ENCODE data around the gene ADGRL1.
"Not testable (repeated sequence)": the region's sequence is repeated elsewhere in the genome, so short reads cannot be mapped to it uniquely, and the experiment has no call there.

ADGRL1 gene

DNA sequence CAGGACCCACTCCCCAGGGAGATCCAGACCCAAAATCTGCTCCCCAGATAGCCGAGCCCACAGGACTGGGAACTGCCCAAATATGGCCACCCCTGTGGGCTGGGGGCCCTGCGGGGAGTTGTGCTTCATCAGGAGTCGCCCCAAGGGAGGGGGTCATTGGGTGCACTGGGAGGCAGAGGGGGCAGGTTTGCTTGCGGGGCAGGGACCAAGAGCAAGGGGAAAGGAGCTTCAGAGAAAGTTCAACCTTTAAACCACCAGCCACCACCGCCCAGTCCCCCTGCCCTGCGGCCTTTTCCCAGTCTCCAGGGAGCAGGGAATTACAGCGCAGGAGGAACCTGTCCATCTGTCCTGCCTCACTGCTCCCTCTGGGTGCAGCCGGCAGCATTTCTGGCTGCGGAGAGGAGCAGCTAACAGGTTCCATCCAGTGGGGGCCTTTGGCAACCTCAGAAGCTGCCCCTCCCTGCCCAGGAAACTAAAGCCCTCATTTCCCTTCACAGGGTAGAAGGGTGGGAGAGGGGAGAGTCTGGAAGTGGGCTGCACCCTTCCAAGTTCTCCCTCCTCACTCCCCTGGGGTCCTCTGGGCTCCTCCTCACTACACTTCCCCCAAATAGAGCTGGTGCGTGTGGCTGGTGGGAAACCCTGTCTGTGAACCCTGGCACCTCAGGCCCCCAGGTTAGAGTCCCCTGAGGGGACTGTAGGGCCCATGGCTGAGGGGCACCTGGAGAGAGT lies 55.8 kb downstream of the ADGRL1 start:
- Mint-ChIP-seq H3K9me3 (no peaks in the 10 kb centered on the region), H3K4me1 (ENCODE audit: low read depth) (peaks cover 30% of the 10 kb centered on the region), H3K27me3 (no peaks in the 10 kb centered on the region), H3K36me3 (ENCODE audit: low read depth) (peaks cover 8% of the 10 kb centered on the region), H3K27ac (peak overlapping the region; percentile 93), H3K4me3 (peak overlapping the region; percentile 68)

DNA sequence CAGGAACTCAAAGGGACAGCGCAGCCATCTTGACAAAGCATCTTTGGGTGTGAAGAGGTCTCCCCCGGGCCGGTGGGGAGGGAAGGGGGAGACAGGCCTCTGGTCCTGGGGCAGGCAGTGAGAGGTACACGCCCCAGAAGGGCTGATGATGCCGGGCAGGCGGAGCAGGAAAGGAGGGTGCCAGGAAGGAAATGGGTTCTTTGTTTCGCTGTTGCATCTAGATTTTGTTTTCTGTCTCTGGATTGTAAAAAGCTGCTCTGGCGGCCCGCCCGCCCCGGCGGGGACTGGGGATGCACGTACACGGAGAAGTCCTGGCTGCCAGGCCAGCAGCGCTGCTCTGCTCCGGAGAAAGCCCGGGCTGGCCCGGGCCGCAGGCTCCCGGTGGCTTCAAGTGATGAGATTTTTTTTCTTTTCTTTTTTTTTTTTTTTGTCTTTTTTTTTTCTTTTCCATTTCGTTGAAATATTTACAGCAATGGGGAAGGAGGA lies 56.4 kb downstream of the ADGRL1 start:
- no peaks in the 10 kb centered on the region for H3K27me3 Mint-ChIP-seq
- peak overlapping the region; percentile 93 for H3K27ac Mint-ChIP-seq
- peaks cover 30% of the 10 kb centered on the region for H3K4me1 Mint-ChIP-seq (ENCODE audit: low read depth)
- H3K4me3 Mint-ChIP-seq = peak overlapping the region; percentile 68
- no peaks in the 10 kb centered on the region for H3K9me3 Mint-ChIP-seq
- H3K36me3 Mint-ChIP-seq (ENCODE audit: low read depth) = peaks cover 4% of the 10 kb centered on the region

DNA sequence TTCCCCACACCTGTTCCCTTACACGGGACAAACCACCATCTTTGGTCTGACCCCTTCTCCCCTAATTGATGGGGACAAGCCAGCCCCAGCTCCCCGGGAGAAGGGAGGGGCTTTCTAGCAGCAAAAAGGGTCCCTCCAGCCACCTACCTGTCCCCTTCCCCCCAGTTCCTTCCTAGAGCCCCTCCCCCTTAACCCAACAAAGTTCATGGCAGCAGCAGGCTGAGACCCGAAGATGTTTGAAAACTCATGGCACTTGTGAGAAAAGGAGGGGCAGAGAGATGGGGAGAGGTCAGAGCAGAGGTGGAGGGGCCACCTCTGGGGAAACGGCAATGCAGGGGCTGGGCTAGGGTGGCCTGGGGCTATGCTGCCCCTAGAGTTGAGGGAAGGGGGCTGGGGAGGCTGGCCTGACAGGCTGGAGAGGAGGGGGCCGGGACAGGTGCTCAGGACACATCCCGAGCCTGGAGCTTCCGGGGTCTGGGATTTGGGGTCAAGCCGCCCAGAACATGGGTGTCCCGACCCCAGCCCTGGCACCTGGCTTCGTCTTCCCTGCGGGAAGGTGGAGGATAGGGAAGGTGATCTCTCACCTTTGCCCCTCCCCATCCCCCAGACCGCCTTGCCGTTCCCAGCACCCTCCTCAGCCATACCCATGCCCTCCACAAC lies 57.1 kb downstream of the ADGRL1 start:
- Mint-ChIP-seq H3K4me1 (ENCODE audit: low read depth) (peaks cover 30% of the 10 kb centered on the region), H3K4me3 (peak overlapping the region; percentile 68), H3K27me3 (no peaks in the 10 kb centered on the region), H3K9me3 (no peaks in the 10 kb centered on the region), H3K36me3 (ENCODE audit: low read depth) (peaks cover 4% of the 10 kb centered on the region), H3K27ac (peak overlapping the region; percentile 93)

DNA sequence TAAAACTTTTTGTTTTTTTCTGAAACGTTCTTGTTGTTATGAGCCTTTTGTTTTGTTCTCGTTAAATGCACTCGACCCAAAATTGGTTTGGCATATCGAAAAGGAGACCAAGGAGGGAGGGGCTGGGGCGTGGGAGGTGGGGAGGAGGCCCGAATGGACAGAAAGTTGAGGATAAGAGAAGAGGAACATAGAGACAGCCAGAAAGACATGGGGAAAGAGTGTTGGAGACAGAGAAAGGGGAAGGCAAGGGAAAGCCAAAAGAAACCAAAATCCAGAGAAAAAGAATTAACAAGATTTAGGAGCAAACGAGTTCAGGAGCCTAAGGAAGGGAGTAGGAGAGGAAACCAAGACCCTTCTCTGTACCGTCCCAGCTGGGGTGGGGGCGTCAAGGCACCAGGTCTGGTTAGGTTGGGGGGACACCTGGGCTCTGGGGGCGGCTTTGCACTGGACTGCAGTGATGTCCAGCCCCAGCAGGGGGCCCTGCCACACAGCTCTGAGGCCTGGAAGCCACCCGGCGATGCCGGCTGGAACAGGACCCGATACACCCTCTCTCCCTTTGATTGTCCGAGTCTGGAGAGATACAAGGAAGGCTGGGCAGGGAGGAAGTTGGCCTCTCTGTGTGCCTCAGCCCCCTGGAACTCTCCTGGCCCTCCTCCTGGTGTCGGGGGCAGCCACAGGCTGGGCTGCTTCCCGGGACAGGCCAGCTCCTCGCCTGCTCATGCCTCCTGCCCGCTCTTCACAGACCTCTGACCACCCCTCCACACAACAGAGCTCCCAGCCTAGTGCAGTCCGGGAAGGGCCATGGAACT lies 58.0 kb downstream of the ADGRL1 start:
- Mint-ChIP-seq H3K4me3 (no peak overlapping the region), H3K27ac (peak overlapping the region; percentile 81), H3K4me1 (ENCODE audit: low read depth) (peaks cover 28% of the 10 kb centered on the region), H3K27me3 (no peaks in the 10 kb centered on the region), H3K36me3 (ENCODE audit: low read depth) (peaks cover 2% of the 10 kb centered on the region), H3K9me3 (no peaks in the 10 kb centered on the region)

DNA sequence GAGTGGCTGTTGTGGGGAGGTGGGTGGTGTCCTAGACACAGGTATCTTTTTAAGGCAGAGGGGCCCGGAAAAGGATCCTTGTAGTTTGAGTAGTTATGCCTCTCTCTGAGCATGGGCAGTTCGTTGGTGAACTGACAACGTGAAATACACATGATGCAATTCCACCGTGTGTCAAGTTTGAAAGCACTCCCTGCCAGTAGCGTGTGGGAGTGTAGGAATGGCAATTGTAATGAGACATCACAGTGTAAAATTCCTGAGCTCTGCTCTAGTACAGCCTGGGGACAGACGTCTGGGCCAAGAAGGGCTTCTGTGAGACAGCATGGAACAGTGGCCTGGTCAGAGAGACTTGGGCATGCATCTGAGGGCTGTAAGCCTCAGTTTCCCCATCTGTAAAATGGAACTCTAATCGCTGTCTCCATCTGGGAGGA lies 59.2 kb downstream of the ADGRL1 start:
- H3K27ac Mint-ChIP-seq = no peak overlapping the region
- no peak overlapping the region for H3K4me3 Mint-ChIP-seq
- no peaks in the 10 kb centered on the region for H3K36me3 Mint-ChIP-seq (ENCODE audit: low read depth)
- no peaks in the 10 kb centered on the region for H3K27me3 Mint-ChIP-seq
- peaks cover 33% of the 10 kb centered on the region for H3K4me1 Mint-ChIP-seq (ENCODE audit: low read depth)
- H3K9me3 Mint-ChIP-seq = no peaks in the 10 kb centered on the region

DNA sequence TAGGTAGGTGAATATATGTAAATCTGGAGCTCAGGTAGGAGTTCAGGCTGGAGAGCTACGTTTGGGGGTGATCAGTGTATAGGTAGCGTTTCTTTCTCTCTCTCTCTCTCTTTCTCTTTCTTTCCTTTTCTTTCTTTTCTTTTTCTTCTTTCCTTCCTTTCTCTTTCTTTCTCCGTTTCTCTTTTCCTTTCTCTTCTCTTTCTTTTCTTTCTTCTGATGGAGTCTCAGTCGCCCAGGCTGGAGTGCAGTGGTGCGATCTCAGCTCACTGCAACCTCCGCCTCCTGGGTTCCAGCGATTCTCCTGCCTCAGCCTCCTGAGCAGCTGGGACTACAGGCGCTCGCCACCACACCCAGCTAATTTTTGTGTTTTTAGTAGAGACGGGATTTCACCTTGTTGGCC lies 59.8 kb downstream of the ADGRL1 start:
- H3K4me3 Mint-ChIP-seq; H3K27me3 Mint-ChIP-seq; H3K27ac Mint-ChIP-seq; H3K9me3 Mint-ChIP-seq; H3K36me3 Mint-ChIP-seq (ENCODE audit: low read depth): not testable (repeated sequence)
- peaks cover 36% of the 10 kb centered on the region for H3K4me1 Mint-ChIP-seq (ENCODE audit: low read depth)

DNA sequence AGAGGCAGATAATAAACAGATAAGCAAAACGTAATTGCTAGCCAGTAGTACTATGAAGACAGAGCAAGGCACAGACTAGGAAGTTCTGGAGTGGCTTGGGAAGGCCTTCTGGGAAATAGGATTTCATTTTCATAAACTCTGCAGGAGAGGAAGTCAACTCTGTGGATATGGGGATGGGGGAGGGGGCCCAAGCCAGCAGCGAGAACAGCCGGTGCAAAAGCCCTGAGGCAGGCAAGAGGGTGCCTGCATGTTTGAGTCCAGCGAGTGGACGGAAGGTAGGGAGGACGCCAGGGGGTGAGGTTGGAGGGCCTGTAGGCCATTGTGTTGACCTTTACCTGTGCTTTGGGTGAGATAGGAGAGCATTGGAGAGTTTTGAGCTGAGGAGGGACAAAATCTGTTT lies 60.6 kb downstream of the ADGRL1 start:
- Mint-ChIP-seq H3K4me1 (ENCODE audit: low read depth) (peaks cover 41% of the 10 kb centered on the region), H3K9me3 (no peaks in the 10 kb centered on the region), H3K36me3 (ENCODE audit: low read depth) (no peaks in the 10 kb centered on the region), H3K4me3 (no peak overlapping the region), H3K27me3 (no peaks in the 10 kb centered on the region), H3K27ac (peak overlapping the region; percentile 13)

DNA sequence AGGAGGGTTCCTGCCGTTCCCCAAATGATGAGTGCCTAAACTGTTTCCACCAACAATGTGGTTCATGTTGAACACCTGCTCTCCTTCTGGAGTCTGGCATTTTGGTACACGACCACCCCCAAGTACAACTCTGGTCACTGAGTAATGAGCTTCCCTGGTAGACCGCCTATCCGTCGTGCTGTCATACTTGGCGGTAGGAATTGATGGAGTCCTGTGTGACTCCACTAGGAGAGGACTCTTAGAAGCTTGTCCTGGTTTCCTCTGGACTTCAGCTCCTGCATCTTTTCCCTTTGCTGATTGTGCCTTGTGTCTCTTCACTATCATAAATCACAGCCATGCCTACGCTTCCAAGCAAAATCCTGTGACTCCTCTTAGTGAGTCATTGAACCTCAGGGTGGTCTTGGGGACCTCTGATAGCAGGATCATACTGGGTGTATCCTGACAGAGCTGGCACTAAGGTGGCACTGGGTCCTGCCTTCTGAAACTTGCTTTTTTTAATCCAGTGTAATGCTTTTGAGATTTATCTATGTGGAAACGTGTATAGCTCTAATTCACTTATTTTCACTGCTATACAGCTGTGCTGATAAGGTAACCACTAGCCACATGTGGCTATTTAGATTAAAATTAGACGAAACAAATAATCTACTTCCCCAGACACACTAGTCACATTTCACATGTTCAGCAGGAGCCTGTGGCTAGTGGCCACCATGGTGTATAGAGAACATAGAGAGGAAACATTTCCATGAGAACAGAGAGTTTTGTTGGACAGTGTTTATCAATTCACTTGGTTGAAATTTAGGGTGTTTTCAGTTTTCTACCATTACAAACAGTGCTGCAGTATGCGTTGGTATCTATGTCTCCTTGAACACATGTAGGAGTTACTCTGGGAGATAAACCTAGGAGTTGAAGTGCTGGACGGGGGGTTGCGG lies 63.4 kb downstream of the ADGRL1 start:
- H3K36me3 Mint-ChIP-seq (ENCODE audit: low read depth) = peaks cover 7% of the 10 kb centered on the region
- no peaks in the 10 kb centered on the region for H3K27me3 Mint-ChIP-seq
- H3K4me3 Mint-ChIP-seq = no peak overlapping the region
- peaks cover 35% of the 10 kb centered on the region for H3K4me1 Mint-ChIP-seq (ENCODE audit: low read depth)
- no peaks in the 10 kb centered on the region for H3K9me3 Mint-ChIP-seq
- H3K27ac Mint-ChIP-seq = no peak overlapping the region

DNA sequence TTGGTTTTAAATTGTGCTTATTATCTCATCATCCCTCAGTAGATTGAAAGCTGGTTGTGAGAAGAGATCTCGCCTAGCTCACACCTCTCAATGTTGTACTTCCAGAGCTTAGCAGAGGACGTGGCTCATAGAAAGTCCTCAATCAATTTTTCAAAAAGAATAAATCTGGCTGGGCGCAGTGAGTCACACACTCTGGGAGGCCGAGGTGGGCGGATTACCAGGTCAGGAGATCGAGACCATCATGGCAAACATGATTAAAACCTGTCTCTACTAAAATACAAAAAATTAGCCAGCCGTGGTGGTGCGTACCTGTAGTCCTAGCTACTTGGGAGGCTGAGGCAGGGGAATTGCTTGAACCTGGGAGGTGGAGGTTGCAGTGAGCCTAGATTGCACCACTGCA lies 64.9 kb downstream of the ADGRL1 start:
- Mint-ChIP-seq H3K9me3 (no peaks in the 10 kb centered on the region), H3K27ac (no peak overlapping the region), H3K36me3 (ENCODE audit: low read depth) (peaks cover 7% of the 10 kb centered on the region), H3K27me3 (no peaks in the 10 kb centered on the region), H3K4me1 (ENCODE audit: low read depth) (peaks cover 36% of the 10 kb centered on the region), H3K4me3 (no peak overlapping the region)

DNA sequence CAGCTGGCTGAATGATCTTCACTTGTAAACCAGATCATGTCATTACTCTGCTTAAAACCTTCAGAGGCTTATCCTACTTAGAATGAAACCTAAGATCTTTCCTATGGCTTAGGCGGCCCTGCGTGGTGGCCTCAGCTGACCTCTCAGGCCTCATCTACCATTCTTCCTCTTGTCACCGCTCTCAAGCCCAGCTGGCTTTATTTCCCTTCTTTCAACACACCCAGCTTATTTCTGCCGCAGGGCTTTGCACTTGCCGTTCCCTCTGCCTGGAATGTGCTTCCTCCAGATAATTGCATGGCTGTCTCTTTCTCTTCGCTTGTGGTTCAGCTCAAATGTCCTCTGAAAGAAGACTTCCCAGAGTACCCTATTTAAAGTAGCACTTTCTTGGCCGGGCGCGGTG lies 66.0 kb downstream of the ADGRL1 start:
- no peaks in the 10 kb centered on the region for H3K27me3 Mint-ChIP-seq
- no peak overlapping the region for H3K27ac Mint-ChIP-seq
- H3K4me3 Mint-ChIP-seq = no peak overlapping the region
- peaks cover 7% of the 10 kb centered on the region for H3K36me3 Mint-ChIP-seq (ENCODE audit: low read depth)
- H3K9me3 Mint-ChIP-seq = no peaks in the 10 kb centered on the region
- H3K4me1 Mint-ChIP-seq (ENCODE audit: low read depth) = peaks cover 43% of the 10 kb centered on the region

DNA sequence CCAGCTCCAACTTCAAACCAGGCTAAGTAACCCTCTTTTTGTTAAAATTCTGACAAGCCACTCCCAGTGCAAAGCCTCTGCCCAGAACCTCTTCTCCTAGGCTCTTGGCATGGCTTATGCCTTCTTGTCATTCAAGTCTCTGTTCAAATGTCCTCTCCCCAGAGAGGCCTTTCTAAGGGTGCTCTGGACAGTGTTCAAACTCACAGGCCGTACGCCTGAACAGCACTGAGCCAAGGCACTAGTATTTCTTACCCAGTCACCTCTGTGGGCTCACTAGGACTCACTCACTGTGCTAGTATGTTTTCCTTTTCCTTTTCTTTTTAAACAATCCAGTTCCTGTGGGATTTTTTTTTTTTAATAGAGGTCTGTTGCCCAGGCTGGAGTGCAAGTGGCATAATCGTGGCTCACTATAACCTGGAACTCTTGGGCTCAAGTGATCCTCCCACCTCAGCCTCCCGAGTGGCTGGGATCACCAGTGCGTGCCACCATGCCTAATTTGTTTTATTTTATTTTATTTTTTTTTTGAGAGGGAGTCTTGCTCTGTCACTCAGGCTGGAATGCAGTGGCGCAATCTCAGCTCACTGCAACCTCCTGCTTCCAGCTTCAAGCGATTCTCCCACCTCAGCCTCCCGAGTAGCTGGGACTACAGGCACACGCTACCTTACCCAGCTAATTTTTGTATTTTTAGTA lies 67.2 kb downstream of the ADGRL1 start:
- Mint-ChIP-seq H3K4me1 (ENCODE audit: low read depth) (peaks cover 52% of the 10 kb centered on the region), H3K27me3 (no peaks in the 10 kb centered on the region), H3K36me3 (ENCODE audit: low read depth) (peaks cover 11% of the 10 kb centered on the region), H3K9me3 (no peaks in the 10 kb centered on the region), H3K27ac (peak overlapping the region; percentile 79), H3K4me3 (peak overlapping the region; percentile 97)

DNA sequence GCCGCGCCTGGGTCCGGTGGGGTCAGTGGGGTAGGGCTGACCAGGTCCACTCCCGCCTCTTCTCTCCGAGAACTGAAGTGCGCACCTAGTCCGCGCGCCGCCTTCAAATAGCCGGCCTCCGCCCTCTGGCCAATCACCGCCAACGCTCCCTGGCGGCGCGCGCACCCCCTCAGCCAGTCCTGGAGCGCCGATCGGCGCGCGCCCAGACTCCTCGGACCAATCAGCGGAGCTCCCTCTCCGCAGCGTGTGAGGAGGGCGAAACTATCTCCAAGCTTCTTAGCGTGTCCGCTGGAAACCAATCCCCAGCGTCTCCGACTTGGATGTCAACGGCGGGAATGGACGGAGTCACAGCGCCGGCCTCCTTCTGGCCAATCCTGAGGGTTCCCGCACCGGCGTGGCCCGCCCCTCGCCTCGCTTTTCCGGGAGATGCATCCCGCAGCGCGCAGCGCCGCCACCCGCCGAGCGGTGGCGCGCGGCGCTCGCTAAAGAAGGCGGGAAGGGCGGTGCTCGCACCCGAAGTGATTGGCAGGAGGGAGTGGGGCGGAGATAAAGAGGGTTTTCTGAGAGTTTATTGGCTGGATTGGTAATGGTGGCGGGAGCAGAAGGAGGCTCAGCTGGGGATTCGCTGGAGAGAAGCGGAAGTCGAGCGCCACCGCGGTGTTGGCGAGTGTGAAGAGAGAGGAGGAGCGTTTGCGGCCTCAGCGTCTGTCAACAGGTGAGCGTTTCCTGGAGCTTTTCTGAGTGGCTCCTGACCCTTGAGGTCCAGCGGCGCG lies 69.3 kb downstream of the ADGRL1 start, which contains the start of gene ASF1B:
Gene ASF1B (minus strand): TSS at position 81 of the 773 bp plus-strand sequence. CDS start 133 bp downstream, outside the sequence.
- Mint-ChIP-seq H3K27me3 (no peaks in the 10 kb centered on the region), H3K27ac (peak within 1 kb of the TSS; percentile 96), H3K36me3 (ENCODE audit: low read depth) (peaks cover 11% of the 10 kb centered on the region), H3K4me3 (peak within 1 kb of the TSS; percentile 97), H3K9me3 (no peaks in the 10 kb centered on the region), H3K4me1 (ENCODE audit: low read depth) (peaks cover 44% of the 10 kb centered on the region)

DNA sequence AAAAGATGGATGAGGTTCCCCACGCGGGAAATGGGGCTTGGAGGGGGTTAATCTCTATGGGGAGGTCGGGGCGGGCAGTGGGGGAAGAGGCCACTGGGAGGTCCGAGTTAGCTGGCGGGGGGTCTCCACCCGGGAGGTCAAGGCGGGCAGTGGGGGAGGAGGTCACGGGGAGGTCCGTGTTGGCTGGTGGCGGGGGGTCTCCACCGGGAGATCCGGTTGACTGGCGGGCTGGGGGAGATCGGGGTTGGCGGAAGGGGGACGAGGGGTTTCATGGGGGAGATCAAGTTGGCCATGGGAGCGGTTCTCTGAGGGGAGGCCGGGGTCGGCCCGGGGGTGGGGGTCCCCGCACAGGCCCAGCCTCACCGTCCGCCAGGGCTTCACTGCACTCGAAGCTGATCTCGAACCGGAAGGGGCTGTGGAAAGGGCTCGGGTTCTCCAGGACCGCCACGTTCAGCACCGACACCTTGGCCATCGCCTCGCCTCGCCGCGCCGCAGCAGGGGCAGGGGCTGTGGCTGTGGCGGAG lies 69.9 kb downstream of the ADGRL1 start:
- Mint-ChIP-seq H3K27ac (peak overlapping the region; percentile 60), H3K27me3 (no peaks in the 10 kb centered on the region), H3K4me3 (peak overlapping the region; percentile 97), H3K9me3 (no peaks in the 10 kb centered on the region), H3K4me1 (ENCODE audit: low read depth) (peaks cover 41% of the 10 kb centered on the region), H3K36me3 (ENCODE audit: low read depth) (peaks cover 11% of the 10 kb centered on the region)

Data from stimulated activated naive CD8-positive, alpha-beta T cell treated with anti-CD3 and anti-CD28 coated beads, Interleukin-15, Interleukin-2, amounts not matched to agents 100 ng/mL and 50 ng/mL, for 24 hours (primary cell).